GM21786 (cell line): Measurements from ENCODE around the gene SLC9A1.
"Not testable (repeated sequence)": the region's sequence is repeated elsewhere in the genome, so short reads cannot be mapped to it uniquely, and the experiment has no call there.

Experiments used
- ATAC-seq: cut with Tn5 transposase; IDR thresholded peaks from one replicate; pipeline ENCODE4 v1.9.1; 2021; ENCODE audit not compliant: unreplicated experiment

The SLC9A1 gene

GRCh38 chr1:27154991-27155781 lies at the start of gene SLC9A1:
Gene SLC9A1, minus strand, starts transcription at chr1:27155125. Its CDS starts 791 bp downstream, at chr1:27154334.
- peak; percentile 85 for ATAC-seq

GRCh38 chr1:27203946-27204345 lies 49.0 kb upstream of the SLC9A1 start:
- no peak for ATAC-seq

- no peak for ATAC-seq
These were observed 46.4 kb upstream of the SLC9A1 start for GRCh38 chr1:27201295-27201694.

GRCh38 chr1:27193194-27193593 lies 38.3 kb upstream of the SLC9A1 start:
- ATAC-seq: no peak

- ATAC-seq: no peak
These were observed 37.2 kb upstream of the SLC9A1 start for GRCh38 chr1:27192039-27192529.

- not testable (repeated sequence) for ATAC-seq
These were observed 29.7 kb upstream of the SLC9A1 start for GRCh38 chr1:27184665-27185064.

- no peak for ATAC-seq
These were observed 25.1 kb upstream of the SLC9A1 start for GRCh38 chr1:27179979-27180378.

GRCh38 chr1:27179379-27179778 lies 24.5 kb upstream of the SLC9A1 start:
- ATAC-seq: no peak

- no peak for ATAC-seq
These were observed 22.0 kb upstream of the SLC9A1 start for GRCh38 chr1:27176954-27177353.

GRCh38 chr1:27176323-27176722 lies 21.4 kb upstream of the SLC9A1 start:
- ATAC-seq: no peak

GRCh38 chr1:27172992-27173391 lies 18.1 kb upstream of the SLC9A1 start:
- ATAC-seq: not testable (repeated sequence)

- ATAC-seq: no peak
These were observed 12.0 kb upstream of the SLC9A1 start for GRCh38 chr1:27166929-27167328.

- no peak for ATAC-seq
These were observed 11.5 kb upstream of the SLC9A1 start for GRCh38 chr1:27166351-27166802.

- ATAC-seq: no peak
These were observed 8.2 kb upstream of the SLC9A1 start for GRCh38 chr1:27163093-27163492.

- ATAC-seq: no peak
These were observed 7.2 kb upstream of the SLC9A1 start for GRCh38 chr1:27162090-27162489.

- peak; percentile 70 for ATAC-seq
These were observed 6.7 kb upstream of the SLC9A1 start for GRCh38 chr1:27161594-27161993.

GRCh38 chr1:27157194-27157593 lies 2.3 kb upstream of the SLC9A1 start:
- no peak for ATAC-seq

GRCh38 chr1:27154469-27154990 lies 395 bp downstream of the SLC9A1 start:
- ATAC-seq: peak; percentile 15

GRCh38 chr1:27153927-27154358 lies 982 bp downstream of the SLC9A1 start:
- no peak for ATAC-seq

- no peak for ATAC-seq
These were observed 1.4 kb downstream of the SLC9A1 start for GRCh38 chr1:27153549-27153886.

- ATAC-seq: no peak
These were observed 1.9 kb downstream of the SLC9A1 start for GRCh38 chr1:27152829-27153548.
